Testis (tissue), 2 donors: Measurements from ENCODE around the gene ANKRD11.

Experiments used
- POLR2A ChIP-seq: fragments of 450-650 bp; IDR thresholded peaks from one replicate; pipeline ENCODE4 v1.6.1; 2017; ENCODE audit warnings: antibody characterized with exemption, mild to moderate bottlenecking, moderate library complexity
- TF ChIP-seq, protein P1 (sequence below), 3 experiments: fragments of 450-650 bp in 2 of 3; fragments of 200-600 bp in 1 of 3; sonication (generic) in 1 of 3; IDR thresholded peaks; one replicate each; pipeline ENCODE4 v1.5.1; 2016 to 2019; ENCODE audit warnings: antibody characterized with exemption in 3 of 3, mild to moderate bottlenecking in 2 of 3, moderate library complexity in 1 of 3

GRCh38 chr16:89502081-89502843 lies 11.9 kb upstream of the ANKRD11 start:
- TF ChIP-seq, protein P1, sequence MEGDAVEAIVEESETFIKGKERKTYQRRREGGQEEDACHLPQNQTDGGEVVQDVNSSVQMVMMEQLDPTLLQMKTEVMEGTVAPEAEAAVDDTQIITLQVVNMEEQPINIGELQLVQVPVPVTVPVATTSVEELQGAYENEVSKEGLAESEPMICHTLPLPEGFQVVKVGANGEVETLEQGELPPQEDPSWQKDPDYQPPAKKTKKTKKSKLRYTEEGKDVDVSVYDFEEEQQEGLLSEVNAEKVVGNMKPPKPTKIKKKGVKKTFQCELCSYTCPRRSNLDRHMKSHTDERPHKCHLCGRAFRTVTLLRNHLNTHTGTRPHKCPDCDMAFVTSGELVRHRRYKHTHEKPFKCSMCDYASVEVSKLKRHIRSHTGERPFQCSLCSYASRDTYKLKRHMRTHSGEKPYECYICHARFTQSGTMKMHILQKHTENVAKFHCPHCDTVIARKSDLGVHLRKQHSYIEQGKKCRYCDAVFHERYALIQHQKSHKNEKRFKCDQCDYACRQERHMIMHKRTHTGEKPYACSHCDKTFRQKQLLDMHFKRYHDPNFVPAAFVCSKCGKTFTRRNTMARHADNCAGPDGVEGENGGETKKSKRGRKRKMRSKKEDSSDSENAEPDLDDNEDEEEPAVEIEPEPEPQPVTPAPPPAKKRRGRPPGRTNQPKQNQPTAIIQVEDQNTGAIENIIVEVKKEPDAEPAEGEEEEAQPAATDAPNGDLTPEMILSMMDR (IDR thresholded peaks at IDR 0.05): no peak
- no peak for TF ChIP-seq POLR2A
